ENCODE data around the gene CDCA7. TPM values are rescaled to one million over a fixed set of nuclear protein-coding genes. Genes with fewer than 3 reads are reported as not detected.
A peak's percentile ranks its signal among the peaks of the same experiment; 100 is the strongest.

The CDCA7 gene
- polyA plus RNA-seq, 1 donor from 2014 or later: 0.27 TPM

- H2AFZ ChIP-seq (ENCODE audit: low read depth, low read length): no peak overlapping the region
- TF ChIP-seq REST (IDR thresholded peaks at IDR 0.05; ENCODE audit: borderline replicate concordance) (peak; percentile 16), RAD21 (conservative IDR thresholded peaks at IDR 0.05) (no peak), TAF1 (IDR thresholded peaks at IDR 0.05; ENCODE audit: low read depth) (no peak), MXI1 (conservative IDR thresholded peaks at IDR 0.05; ENCODE audit: poor library complexity, severe bottlenecking) (peak; percentile 38), EP300 (conservative IDR thresholded peaks at IDR 0.05; ENCODE audit: poor library complexity, severe bottlenecking) (no peak), SMC3 (conservative IDR thresholded peaks at IDR 0.05; ENCODE audit: poor library complexity) (no peak), POLR2AphosphoS5 (IDR thresholded peaks at IDR 0.05) (no peak), EZH2 (IDR thresholded peaks at IDR 0.05; ENCODE audit: borderline replicate concordance, insufficient read depth, low read length, poor library complexity, severe bottlenecking) (peak; percentile 87)
- H3F3A ChIP-seq (ENCODE audit: insufficient read depth, low read length, poor library complexity, severe bottlenecking): peaks cover 3% of the 10 kb centered on the region
- H3K27me3 ChIP-seq (ENCODE audit: insufficient read depth, low read depth, low read length): peaks cover 51% of the 10 kb centered on the region
- peak overlapping the region; percentile 78 for H3K4me3 ChIP-seq (ENCODE audit: low read length)
- no peak overlapping the region for H3K27ac ChIP-seq (ENCODE audit: low read length)
- H3K79me2 ChIP-seq (replicated peaks; ENCODE audit: insufficient read depth, low read length): peaks cover 12% of the 10 kb centered on the region
- H4K20me1 ChIP-seq (ENCODE audit: insufficient read depth): no peaks in the 10 kb centered on the region
- peak overlapping the region; percentile 54 for H3K4me2 ChIP-seq (ENCODE audit: low read length)
- peak overlapping the region; percentile 42 for H3K9ac ChIP-seq (ENCODE audit: low read length)
- H3K9me2 ChIP-seq (ENCODE audit: insufficient read depth, low read length): no peaks in the 10 kb centered on the region
- no peaks in the 10 kb centered on the region for H3K36me3 ChIP-seq (ENCODE audit: insufficient read depth, low read length)
- H3K9me3 ChIP-seq (ENCODE audit: low read length): peaks cover 3% of the 10 kb centered on the region
Observed at GRCh38 chr2:173355132-173355865, 627 bp downstream of the CDCA7 start.

- peaks cover 3% of the 10 kb centered on the region for H3K9me3 ChIP-seq (ENCODE audit: low read length)
- H3F3A ChIP-seq (ENCODE audit: insufficient read depth, low read length, poor library complexity, severe bottlenecking): peaks cover 3% of the 10 kb centered on the region
- no peaks in the 10 kb centered on the region for H4K20me1 ChIP-seq (ENCODE audit: insufficient read depth)
- H3K4me3 ChIP-seq (ENCODE audit: low read length): no peak overlapping the region
- H2AFZ ChIP-seq (ENCODE audit: low read depth, low read length): no peak overlapping the region
- H3K4me2 ChIP-seq (ENCODE audit: low read length): no peak overlapping the region
- no peak overlapping the region for H3K27ac ChIP-seq (ENCODE audit: low read length)
- peaks cover 51% of the 10 kb centered on the region for H3K27me3 ChIP-seq (ENCODE audit: insufficient read depth, low read depth, low read length)
- H3K79me2 ChIP-seq (replicated peaks; ENCODE audit: insufficient read depth, low read length): peaks cover 12% of the 10 kb centered on the region
- TF ChIP-seq MXI1 (conservative IDR thresholded peaks at IDR 0.05; ENCODE audit: poor library complexity, severe bottlenecking) (no peak), POLR2AphosphoS5 (IDR thresholded peaks at IDR 0.05) (no peak), EZH2 (IDR thresholded peaks at IDR 0.05; ENCODE audit: borderline replicate concordance, insufficient read depth, low read length, poor library complexity, severe bottlenecking) (no peak), REST (IDR thresholded peaks at IDR 0.05; ENCODE audit: borderline replicate concordance) (no peak), EP300 (conservative IDR thresholded peaks at IDR 0.05; ENCODE audit: poor library complexity, severe bottlenecking) (no peak), CTCF (IDR thresholded peaks at IDR 0.05; ENCODE audit: poor library complexity, severe bottlenecking) (no peak), TAF1 (IDR thresholded peaks at IDR 0.05; ENCODE audit: low read depth) (no peak), RAD21 (conservative IDR thresholded peaks at IDR 0.05) (no peak)
- H3K9me2 ChIP-seq (ENCODE audit: insufficient read depth, low read length): no peaks in the 10 kb centered on the region
- H3K9ac ChIP-seq (ENCODE audit: low read length): no peak overlapping the region
- no peaks in the 10 kb centered on the region for H3K36me3 ChIP-seq (ENCODE audit: insufficient read depth, low read length)
Observed at GRCh38 chr2:173355866-173356508, 1.3 kb downstream of the CDCA7 start.
